GM19455 (cell line): ENCODE data around the gene MEA1.
"Not testable (repeated sequence)": the region's sequence is repeated elsewhere in the genome, so short reads cannot be mapped to it uniquely, and the experiment has no call there.

Experiments
- ATAC-seq: cut with Tn5 transposase; IDR thresholded peaks from one replicate; pipeline ENCODE4 v1.9.1; 2021; ENCODE audit not compliant: unreplicated experiment

MEA1 gene

DNA sequence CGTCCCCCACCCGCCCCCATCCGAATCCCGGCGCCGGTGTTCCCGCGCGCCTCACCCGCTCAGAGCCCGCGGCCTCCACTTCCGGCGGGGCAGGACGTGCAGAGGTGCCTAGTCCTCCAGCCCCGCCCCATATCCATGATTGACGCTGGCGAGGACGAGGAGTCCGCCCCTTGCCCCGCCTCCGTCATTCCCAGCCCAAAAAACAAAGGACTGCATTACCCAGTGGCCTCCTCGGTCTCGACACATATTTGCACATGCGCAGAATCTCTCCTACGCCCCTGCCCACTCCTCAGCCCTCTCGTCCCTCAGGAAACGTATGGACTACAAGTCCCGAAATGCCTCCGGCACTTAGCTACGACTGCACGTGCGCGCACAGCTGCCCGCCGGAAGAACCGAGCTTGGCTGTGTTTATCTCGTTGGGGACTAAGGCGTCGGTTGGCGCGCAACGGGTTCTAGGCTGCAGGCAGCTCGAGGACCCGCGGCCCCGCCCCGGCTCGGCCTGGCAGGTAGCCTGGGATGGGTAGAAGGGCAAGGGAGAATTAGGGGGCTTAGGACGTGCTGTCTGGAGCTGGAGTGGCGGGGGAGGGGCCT, at the start of gene MEA1, which contains the start of gene KLHDC3:
MEA1 (minus strand) TSS at position 104 of the 591 bp plus-strand sequence. CDS start 133 bp downstream, outside the sequence.
KLHDC3 (plus strand) TSS at position 407 of the 591 bp plus-strand sequence. CDS start 2,944 bp downstream, outside the sequence.
- peak; percentile 89 for ATAC-seq

DNA sequence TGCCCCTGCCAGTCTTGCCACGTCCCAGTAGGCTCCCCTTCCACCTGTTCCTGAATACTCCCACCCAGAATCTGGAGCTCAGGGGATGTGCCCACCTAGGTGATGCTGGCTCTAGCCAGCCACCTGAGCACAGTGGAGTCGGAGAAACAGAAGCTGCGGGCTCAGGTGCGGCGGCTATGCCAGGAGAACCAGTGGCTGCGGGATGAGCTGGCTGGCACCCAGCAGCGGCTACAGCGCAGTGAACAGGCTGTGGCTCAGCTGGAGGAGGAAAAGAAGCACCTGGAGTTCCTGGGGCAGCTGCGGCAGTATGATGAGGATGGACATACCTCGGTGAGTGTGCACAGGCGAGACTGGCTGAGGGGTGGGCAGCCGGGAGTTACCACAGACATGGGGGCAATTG, 49.1 kb upstream of the MEA1 start:
- ATAC-seq = no peak

DNA sequence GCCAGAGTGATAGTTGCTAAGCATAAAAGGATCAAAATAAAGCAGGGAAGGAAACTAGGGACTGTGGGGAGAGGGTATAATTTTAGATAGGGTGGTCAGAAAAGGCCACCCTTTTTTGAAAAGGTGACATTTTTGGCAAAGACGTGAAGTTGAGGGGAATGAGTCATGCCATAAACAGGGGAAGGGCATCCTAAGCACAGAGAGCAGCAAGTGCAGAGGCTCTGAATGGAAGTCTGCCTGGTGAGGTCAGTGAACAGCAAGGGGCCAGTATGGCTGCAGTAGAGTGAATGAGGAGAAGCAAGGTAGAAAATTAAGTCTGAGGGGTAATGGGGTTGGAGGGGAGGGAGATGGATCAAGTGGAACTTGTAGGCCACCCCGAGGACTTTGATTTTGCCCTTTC, 48.1 kb upstream of the MEA1 start:
- ATAC-seq = no peak

DNA sequence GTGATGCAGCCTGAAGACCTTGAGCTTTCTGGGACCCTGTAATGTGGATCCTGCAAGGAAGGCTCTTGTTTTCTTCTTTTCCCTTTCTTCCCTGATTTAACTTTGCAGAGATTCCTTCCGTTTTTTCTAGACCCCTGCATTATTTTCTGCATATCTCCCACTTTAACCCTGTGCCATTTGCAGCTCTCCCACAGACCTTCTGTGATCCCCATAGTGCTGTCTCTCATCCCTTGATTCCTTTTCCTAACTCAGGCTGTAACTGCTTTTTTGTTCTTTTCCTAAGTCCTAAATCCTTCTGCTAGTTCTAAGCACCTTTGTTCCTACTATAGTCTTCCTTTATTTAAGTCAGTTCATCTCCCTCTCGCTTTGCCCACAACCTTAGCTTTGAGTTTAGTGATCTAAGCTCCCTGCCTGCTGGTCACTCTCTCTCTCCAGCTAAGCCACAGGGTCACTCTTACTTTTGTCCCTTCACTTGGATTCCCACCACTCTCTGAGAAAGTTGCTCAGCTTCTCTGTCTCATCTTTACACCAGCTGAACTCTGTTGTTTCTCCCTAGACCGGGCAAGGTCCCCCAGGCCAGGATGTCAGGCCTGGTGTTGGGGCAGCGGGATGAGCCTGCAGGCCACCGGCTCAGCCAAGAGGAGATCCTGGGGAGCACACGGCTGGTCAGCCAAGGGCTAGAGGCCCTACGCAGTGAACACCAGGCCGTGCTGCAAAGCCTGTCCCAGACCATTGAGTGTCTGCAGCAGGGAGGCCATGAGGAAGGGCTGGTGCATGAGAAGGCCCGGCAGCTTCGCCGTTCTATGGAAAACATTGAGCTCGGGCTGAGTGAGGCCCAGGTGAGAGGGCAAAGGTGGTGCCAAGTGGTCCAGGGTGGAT, 47.2 kb upstream of the MEA1 start:
- ATAC-seq = no peak

DNA sequence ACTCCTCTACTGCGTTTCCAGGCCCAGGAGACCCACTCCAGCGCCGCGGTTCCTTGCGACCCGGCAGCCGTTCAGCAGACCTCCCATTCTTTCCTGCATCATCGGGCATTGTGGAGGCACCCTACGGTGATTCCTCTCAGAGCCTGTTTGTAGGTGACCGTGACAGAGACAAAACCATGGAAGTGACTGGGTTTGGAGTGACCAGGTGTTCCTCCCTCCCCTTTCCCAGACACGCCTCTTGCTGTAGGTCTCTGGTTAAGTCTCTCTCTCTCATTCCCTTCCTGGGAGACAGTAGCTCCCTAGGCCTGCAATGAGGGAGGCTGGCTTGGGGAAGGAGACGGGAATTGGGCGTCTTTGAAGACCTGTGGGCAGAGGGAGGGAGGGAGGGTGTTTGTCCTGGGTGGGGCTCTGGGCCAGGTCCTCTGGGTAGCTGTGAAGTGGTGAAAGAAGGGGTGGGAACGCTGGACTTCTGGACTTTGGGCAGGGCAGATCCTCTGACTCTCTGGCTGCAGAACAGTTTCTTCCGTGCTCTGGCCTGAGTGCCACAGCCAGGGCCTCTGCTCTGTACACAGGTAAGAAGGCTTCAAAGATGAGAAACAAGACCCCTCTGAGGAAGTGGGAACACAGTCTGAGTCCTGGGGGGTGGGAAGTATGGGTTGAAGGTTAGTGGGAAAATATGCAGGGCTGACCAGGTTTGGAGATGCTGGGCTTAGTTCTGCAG, 46.4 kb upstream of the MEA1 start:
- ATAC-seq = no peak

DNA sequence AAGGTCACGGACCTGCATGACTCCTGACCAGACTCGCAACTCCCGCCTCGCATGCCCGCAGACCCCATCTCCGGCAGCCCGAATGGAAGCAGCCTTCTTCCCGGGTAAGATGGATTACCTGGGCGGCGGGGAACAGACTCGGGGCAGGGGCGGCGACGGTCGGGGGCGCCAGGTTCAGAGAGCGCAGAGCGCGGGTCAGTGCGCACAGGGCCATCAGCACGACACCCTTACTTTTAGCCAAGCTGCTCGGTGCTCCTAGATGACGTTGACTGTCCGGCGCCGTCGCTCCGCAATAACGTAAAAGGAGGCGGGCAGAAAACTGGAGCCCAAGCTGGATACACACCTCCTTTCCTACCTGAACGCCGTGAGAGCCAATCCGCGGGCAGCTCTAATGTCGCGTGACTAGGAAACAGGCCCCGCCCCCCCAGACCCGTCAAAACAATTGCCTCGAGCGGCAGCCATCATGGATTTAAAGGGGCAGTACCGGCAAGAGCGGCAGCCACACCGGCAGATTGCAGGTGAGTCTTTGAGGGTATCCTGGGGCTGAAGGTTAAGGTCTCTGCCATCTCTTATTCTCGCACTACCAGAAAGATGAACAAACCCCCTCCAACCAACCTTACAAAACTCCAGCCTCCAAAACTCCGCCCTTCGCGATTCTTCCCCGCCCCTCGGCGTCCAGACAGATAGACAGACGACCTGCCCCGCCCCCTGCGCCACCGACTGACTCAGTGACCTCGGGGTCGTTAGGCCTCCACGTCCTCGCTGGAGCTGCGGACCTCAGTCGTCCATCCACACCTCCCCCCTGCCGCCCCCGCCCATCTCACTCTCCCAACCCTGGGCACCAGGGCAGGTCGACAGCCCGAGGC, 45.7 kb upstream of the MEA1 start, which contains the start of the genes KLC4 and MRPL2:
KLC4 (plus strand) TSS at position 464 of the 866 bp plus-strand sequence. CDS start 1,705 bp downstream, outside the sequence.
MRPL2 (minus strand) TSS at position 267 of the 866 bp plus-strand sequence; CDS start at position 214, 53 bp downstream.
- ATAC-seq = peak; percentile 89

DNA sequence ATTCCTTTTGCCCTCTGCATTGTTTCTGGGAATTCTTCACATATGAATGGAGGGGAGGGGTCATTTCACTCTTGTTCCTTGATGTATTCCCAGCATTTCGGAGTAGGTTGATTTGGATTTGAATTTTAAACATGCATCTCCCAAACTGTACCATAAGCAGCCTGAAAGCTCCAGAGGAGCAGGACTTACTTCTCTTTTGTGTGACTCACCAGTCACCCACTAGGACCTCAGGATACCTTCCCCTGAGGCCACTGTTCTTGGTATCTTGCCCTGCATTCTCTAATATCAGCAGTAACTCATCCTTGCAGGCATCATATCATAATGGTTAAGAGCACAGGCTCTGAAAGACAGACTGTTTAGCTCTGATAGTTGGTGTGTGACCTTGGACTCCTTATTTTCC, 44.8 kb upstream of the MEA1 start:
- no peak for ATAC-seq

DNA sequence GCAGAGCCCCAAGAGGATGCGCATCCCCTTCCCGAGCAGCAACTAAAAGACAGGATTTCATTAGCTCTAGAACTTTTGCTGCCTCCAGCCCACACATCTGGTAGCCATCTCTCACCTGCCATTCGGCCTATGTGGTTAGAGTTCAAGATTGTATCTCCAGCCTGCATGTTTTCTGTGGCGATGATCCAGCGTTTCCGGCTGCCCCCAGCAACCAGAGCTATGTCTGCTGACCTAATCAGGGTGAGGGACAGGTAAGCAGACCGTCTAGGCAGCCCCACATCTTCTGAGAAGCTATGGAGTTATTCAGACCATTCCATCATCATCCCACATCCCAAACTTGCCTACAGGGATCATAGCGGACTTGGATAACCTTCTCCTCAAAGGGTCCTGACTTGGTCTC, 42.2 kb upstream of the MEA1 start:
- no peak for ATAC-seq

DNA sequence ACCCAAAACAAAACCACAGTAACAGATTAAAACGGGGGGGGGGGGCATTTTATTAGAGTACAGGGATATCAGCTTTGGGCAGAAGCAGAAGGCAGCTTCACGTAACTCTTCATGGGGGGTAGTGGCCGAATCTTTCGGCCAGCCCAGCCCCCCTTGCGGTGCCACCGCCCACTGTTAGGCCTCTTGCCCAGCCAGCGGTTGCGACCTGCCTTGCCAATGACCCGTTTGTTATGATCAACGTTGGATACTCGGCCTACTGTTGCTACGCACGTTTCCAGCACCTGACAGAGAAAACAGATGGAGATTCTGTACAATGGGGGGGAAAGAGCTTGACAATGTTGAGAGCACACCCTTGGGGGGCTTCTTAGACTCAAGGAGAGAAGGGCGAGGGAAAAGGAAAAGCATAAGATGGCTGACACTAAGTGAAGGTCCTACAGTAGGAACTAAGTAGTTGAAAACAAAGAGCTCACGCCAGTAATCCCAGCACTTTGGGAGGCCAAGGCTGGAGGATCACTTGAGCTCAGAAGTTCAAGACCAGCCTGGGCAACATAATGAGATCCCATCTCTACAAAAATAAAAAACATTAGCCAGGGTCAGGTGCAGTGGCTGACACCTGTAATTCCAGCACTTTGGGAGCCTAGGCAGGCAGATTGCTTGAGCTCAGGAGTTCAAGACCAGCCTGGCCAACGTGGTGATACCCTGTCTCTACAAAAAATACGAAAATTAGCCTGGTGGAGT, 40.6 kb upstream of the MEA1 start:
- no peak for ATAC-seq

DNA sequence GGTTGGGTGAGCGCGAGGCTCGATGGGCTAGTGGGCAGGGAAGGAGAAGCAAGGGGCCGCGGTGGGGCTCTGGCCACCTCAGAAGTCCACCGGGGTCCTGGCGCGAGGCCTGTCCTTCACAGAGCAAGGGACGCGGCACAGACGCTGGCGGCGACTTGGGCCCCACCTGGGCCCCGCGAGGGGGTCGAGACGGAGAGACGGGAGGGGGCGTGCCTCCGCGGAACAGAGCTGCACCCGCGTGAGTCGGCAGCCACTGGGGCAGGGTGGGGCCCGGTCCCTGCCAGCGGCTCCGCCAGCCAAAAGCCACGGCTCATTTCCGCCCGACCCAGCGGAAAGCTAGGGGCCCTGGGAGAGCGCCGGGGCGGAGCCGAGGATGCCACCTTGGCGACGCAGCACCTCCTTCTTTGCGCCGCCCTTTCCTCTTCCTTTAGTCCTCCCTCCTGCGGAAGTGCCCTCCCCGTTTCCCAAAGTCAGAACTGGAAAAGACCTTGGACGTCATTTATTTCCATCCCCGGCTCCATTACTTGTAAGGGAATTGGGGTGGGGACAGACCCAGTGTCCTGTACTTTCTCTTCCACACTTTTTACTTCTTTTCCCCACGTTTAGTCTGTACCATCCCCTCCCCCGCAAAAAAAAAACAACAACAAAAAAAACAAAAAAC, 39.9 kb upstream of the MEA1 start, which contains the start of gene CUL7:
CUL7 (minus strand) TSS at position 307 of the 661 bp plus-strand sequence. CDS start 1,063 bp downstream, outside the sequence.
- peak; percentile 72 for ATAC-seq

DNA sequence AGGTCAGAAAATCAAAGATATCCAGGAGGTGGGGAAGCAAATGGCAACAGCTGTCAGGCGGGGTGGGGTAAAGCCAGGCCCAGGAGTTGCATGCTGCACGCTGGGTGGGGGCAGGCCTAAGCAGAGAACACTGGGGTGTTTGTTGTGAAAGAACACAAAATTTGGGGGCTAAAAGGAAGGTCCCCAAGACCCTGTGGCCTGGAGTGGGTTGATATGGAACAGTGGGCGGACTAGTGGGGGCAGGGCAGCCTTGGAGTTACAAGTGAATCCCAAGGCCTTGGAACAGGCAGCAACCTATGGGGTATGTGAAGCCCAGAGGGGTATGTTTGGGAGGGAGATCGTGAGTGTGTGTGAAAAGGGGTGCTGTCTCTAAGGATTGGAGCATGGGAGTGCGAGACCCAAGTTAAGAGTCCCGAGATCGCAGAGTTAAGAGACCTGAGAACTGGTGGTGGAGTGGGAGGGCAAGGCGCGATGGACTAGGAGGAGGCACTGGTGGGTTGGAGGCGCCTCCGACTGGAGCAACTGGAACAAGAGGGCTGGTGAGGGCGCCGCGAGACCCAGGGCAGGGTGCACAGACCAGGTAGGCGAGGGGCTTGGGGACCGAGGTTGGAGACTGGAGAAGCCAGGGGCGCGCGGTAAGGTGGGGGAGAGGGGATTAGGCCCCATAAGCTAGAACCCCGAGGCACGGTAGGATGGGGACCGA, 39.2 kb upstream of the MEA1 start:
- ATAC-seq = peak; percentile 16

DNA sequence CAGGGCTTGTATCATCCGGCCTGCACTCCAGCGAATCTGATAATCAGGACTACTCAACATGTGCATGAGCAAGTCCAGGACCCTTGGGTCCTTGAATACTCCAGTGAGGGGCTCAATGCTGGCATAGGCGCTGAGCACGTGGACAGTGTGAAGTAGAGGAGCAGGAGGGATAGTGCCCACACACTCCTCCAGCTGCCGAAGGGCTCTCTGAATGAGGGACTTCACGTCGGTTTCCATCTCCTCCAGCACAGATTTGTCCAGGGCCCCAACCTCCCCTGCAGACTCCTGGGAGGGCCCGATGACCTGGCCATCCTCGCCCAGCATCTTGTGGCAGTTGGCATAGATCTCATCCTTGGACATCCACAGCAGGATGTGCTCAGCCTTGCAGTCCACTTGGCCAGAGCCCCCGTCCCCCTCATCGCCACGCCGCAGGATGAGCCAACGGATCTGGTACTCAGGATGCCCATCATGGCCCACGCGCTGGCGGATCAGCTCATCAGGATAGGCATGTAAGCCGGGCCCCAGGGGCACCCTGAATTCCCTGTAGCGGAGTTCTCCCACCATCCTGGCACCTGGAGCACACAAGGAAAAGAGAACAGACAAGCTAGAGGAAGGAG, 38.6 kb upstream of the MEA1 start:
- no peak for ATAC-seq

DNA sequence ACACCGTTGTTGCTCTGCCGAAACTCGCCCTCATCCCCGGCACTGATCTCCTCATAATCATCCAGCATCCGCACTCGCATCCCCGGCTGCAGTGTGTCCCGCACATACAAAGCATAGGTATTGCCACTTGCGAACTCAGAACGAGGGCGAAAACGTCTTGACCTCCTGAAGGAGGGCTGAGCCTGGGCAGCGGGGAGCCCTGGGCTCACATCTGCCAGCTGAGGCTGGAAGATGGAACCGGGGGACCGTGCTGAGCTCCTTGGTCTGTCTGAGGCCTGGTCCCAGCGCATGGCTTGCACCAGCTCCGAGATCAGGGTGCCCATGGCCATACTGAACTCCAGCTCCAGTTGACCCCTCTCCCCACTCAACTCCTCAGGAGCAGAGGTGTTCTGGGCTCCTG, 37.2 kb upstream of the MEA1 start:
- ATAC-seq = no peak

DNA sequence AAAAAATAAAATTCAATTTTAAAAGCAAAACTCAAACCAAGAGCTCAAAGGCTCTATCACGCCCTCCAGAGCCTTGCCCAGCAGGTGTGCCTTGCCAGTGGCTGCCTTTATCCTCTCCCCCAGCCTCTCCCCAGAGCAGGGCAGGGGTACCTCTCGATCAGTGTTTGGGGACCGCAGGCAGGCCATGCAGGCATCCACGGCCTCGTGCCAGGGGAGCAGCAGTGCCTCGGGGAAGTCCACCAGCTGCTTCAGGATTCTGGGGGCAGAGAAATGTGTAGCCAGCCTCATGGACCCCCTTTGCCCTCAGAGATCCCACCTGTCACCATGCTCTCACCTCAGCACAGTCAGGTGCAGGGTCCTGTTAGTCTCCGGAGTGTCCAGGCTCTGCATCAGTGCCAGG, 34.3 kb upstream of the MEA1 start:
- ATAC-seq = no peak

DNA sequence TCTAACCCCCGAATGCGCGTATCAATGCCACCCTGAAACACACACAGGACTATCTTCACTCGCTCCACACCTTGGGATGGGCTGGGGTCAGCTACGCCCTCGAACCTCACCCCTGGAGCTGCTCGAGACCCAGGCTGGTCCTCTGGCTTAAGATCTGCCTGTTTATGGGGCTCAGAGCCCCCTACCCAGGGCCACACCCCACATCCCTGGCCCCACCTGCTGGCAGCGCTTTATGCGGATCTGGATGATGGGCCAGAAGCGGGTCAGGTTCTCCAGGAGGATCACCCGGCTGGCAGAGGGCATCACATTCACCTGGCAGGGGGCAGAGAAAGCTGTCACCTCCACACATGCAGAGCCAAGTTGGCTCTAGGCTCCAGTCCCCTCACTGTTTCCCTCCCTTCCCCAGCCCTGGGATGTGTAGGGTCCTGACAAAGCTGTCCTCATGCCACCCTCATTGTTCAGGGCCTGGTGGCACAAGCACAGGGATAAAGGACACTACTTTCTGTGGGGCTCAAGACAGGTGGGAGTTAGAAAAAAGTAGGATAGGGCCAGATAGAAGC, 31.7 kb upstream of the MEA1 start:
- no peak for ATAC-seq

DNA sequence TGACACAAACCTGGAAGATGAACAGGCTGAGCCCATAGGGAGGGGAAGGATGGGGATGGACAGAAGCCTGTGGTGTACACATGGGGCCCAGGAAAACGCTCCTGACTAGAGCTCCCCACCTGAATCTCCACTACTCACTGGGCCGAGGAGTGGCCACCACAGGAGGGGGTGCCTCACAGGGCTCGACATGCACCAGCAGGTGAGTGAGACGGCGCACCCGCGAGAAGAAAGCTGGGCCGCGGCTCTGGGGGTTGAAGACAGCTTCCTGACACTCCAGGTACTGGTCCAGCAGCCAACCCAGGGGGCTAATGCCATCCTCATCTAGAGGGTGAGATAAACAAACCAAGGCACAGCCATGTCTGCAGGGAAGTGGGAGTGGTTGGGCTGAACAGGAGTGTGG, 29.6 kb upstream of the MEA1 start:
- ATAC-seq = no peak

DNA sequence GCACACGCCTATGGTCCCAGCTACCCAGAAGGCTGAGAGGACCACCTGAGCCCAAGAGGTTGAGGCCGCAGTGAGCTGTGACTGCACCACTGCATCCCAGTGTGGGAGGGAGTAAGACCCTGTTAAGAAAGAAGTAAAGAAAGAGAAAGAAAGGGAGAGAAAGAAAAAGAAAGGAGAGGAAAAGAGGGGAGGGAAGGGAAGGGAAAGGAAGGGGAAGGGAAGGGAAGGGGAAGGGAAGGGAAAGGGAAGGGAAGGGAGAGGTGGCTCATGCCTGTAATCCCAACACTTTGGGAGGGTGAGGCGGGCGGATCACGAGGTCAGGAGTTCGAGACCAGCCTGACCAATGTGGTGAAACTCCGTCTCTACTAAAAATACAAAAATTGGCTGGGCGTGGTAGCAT, 27.7 kb upstream of the MEA1 start:
- not testable (repeated sequence) for ATAC-seq
